ENCODE measurements around the gene UBTD1.

UBTD1 gene

DNA sequence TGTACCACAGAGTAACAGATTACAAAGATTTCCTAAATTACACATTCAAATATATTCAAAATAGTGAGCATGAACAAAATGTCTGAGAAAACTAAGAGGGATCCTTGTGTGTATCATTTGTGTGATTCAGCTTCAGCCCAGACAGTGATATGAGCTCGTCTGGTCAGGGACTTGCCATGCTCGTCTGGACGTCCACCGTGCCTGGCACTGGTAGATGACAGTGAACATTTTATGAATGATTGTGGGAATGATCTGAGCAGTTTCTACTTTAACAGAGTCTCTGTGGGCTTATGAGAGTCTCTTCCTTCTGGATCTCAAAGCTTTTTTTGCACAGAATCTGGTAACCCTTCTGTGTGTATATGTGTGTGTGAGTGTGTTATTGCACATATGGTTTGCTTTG is 39.7 kb downstream of the UBTD1 start:
- no peak for TF ChIP-seq CTCF (IDR thresholded peaks at IDR 0.05)

- TF ChIP-seq CTCF (IDR thresholded peaks at IDR 0.05) = no peak
Observed at GRCh38 chr10:97538839-97539238, 40.1 kb downstream of the UBTD1 start.

DNA sequence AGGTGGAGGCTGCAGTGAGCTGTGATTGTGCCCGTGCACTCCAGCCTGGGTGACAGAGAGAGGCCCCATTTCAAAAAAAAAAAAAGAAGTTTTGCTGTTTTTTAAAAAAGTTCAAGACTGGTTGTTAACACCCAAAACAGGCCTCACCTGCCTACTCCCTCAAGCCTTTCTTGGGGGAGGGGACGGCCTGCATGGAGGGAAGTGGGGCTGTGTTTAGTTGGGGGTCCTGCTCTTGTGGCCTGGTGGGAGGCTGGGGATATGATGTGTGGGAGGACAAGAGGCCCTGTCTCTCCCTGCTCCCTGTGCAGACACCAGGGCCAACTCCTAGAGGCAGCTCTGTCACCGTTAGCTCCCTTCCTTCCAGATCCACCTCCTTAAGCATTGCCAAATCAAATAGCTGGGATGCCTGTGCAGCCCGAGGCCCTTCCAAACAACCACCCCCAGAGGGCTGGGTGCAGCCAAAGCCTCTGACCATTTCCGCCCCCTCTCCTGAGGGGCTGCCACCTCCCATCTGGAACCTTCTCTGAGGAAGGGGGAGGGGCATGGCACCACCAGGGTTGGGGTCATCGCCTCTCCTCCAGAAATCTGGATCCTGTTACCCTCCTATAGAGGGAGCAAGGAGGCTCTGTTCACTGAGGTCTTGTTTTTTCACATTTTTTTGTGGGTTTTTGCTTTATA is 40.9 kb downstream of the UBTD1 start:
- TF ChIP-seq CTCF (IDR thresholded peaks at IDR 0.05) = no peak

DNA sequence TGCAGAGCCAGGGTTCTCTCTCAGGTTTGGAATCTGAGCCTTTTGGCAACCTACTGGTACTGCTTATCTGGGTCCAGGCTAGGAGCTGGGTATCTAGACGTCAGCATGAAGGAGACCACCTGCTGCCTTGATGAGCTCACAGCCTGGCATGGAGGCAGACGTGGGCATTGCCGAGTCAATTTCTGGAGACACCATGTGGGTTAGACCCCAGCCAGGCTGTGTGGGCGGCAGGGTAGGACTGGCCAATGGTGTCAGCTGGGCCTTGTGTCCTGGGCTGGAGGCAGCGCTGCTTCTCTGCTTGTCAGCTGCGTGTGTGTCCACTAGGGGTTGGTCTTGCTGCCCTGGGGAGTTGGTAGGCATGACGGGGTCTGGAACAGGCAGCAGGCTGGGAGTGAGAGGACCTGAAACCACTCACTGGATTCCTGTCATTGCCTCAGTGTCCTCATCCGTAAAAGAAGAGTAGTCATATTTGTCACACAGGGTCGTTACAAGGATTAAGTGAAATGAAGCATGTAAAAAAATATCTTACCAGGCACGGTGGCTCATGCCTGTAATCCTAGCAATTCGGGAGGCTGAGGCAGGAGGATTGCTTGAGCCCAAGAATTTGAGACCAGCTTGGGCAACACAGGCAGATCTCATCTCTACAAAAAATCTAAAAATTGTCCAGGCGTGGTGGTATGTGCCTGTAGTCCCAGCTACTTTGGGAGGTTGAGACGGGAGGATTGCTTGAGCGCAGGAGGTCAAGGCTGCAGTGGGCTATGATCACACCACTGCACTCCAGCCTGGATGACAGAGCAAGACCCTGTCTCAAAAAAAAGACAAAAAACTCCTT is 42.2 kb downstream of the UBTD1 start:
- TF ChIP-seq CTCF (IDR thresholded peaks at IDR 0.05) = no peak

DNA sequence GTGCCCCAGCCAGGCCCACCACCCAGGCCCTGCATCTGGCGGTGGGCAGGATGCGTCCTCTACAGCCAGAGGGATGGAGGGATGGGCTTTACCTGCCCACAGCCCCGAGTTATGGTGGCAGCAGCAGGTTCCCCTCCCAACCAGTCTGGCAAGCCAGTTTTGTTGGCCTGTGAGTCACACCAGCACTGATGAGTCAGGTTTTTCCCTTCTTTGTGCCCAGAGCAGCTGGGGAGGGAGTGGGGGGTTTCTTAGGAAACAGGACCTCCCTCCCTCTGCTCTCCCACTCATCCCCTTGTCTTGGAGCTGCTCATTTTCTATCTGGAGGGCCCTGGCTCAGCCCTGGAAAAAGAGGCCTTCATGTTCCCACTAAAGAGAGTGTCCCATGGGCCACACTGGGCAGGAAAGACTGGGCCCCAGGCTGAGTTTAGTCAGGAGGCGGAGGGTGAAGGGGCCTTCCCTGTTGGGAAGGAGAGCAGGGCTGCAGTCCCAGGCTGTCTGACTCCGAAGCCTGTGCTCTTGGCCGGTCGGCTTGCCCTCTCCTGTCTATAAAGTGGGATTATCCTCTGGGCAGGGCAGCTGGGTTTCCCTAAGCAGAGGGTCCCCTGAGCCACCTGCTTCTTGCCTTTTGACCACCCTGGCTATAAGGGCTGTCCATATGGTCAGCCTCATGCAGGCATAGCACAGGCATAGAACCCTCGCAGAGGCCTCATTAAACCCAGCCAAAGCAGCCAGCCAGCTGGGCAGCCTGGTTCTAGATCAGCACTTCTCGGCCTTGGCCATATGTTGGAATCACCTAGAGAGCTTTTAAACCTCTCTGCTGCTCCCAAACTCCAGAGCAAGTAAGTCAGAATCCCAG is 43.7 kb downstream of the UBTD1 start:
- TF ChIP-seq CTCF (IDR thresholded peaks at IDR 0.05) = no peak

GRCh38 chr10:97543025-97543546 is 44.4 kb downstream of the UBTD1 start:
- TF ChIP-seq CTCF (IDR thresholded peaks at IDR 0.05) = no peak

Data from LNCAP (cell line).